ENCODE measurements around the gene ETV3.
A peak's percentile ranks its signal among the peaks of the same experiment; 100 is the strongest.

ETV3 gene

DNA sequence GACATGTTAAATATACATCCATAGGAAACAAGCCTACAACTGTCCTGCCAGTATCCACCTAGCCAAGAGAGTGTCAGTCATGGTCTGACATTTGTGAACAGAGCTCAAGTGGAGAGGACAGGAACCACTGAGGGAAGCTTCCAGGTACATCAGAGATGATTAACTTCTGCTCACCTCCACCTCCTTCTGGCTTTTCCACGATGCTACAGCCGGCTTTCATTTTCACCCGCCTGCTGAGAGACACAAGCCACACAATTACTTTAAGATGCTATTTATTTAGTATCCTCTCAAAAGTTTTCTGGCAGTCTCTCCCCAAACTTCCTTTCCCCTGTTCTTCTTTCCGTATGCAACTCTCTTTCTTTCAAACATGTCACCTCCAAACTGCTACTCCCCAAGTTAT lies 2.1 kb downstream of the ETV3 start:
- H3K36me3 ChIP-seq (ENCODE audit: control insufficient read depth in 1 of 2, insufficient read depth in 2 of 2, low read length in 2 of 2): peaks cover 42 to 47% of the 10 kb centered on the region in 2 donors
- no peak overlapping the region for H3K27ac ChIP-seq (ENCODE audit: low read length)
- peak overlapping the region in 1 of 2 donors; percentile 95 for H3K4me3 ChIP-seq (ENCODE audit: low read depth in 1 of 2, low read length in 2 of 2)
- H3K27me3 ChIP-seq (ENCODE audit: low read depth, low read length): no peaks in the 10 kb centered on the region
- H3K4me1 ChIP-seq (ENCODE audit: control insufficient read depth in 1 of 2, insufficient read depth in 2 of 2, low read length in 2 of 2): peaks cover 17% of the 10 kb centered on the region in 2 donors
- H3K9me3 ChIP-seq (ENCODE audit: control insufficient read depth in 1 of 2, low read length in 2 of 2): no peaks in the 10 kb centered on the region

DNA sequence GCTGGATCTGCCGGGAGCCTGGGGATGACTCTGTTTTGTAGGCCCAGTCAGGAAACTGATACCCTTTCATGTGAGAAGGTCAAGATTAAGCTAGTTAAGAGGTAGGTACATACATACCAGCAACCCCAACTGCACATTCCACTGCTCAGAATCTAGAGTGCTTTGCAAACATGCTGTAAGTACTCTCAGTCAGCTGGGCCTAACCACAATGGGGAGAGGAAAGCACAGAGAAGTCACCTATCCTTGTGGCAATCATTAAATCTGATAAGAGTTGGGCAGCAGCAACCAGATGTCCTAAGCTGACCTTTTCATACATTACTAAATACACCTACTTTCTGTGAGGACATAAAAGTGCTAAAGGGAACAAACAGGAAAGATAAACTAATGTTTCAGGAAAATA lies 2.5 kb downstream of the ETV3 start:
- H3K4me1 ChIP-seq (ENCODE audit: control insufficient read depth in 1 of 2, insufficient read depth in 2 of 2, low read length in 2 of 2): peaks cover 17% of the 10 kb centered on the region in 2 donors

DNA sequence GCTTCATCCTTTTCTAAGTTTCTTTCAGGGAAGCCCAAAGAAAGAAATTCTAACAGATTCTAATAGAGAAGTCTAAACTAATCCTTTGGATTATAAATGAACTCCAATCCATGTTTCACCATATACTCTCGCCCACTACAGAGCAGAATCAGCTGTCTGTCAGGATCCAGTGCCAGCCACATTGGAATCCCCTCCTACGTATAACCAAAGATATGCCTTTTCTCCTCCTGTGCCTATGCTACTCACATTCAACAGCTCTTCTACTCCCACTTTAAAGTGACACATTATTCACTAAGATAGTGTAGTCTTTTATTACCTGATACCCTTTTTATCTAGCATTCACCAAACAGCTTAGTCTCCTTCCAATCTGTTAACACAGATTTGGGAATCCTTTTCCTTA lies 3.1 kb downstream of the ETV3 start:
- Histone ChIP-seq H3K9me3 (ENCODE audit: control insufficient read depth in 1 of 2, low read length in 2 of 2) (no peaks in the 10 kb centered on the region), H3K36me3 (ENCODE audit: control insufficient read depth in 1 of 2, insufficient read depth in 2 of 2, low read length in 2 of 2) (peaks cover 47 to 57% of the 10 kb centered on the region in 2 donors), H3K4me1 (ENCODE audit: control insufficient read depth in 1 of 2, insufficient read depth in 2 of 2, low read length in 2 of 2) (peaks cover 17% of the 10 kb centered on the region in 2 donors), H3K27ac (ENCODE audit: low read length) (no peak overlapping the region), H3K4me3 (ENCODE audit: low read depth in 1 of 2, low read length in 2 of 2) (no peak overlapping the region), H3K27me3 (ENCODE audit: low read depth, low read length) (no peaks in the 10 kb centered on the region)

More for the DNA sequence above, 2.5 kb downstream of the ETV3 start:
- H3K36me3 ChIP-seq (ENCODE audit: control insufficient read depth in 1 of 2, insufficient read depth in 2 of 2, low read length in 2 of 2): peaks cover 42 to 52% of the 10 kb centered on the region in 2 donors
- H3K4me3 ChIP-seq (ENCODE audit: low read depth in 1 of 2, low read length in 2 of 2): no peak overlapping the region
- no peak overlapping the region for H3K27ac ChIP-seq (ENCODE audit: low read length)
- no peaks in the 10 kb centered on the region for H3K27me3 ChIP-seq (ENCODE audit: low read depth, low read length)
- no peaks in the 10 kb centered on the region for H3K9me3 ChIP-seq (ENCODE audit: control insufficient read depth in 1 of 2, low read length in 2 of 2)

GRCh38 chr1:157134442-157134841 lies 3.8 kb downstream of the ETV3 start:
- peaks cover 48 to 64% of the 10 kb centered on the region in 2 donors for H3K36me3 ChIP-seq (ENCODE audit: control insufficient read depth in 1 of 2, insufficient read depth in 2 of 2, low read length in 2 of 2)
- peaks cover 17% of the 10 kb centered on the region in 2 donors for H3K4me1 ChIP-seq (ENCODE audit: control insufficient read depth in 1 of 2, insufficient read depth in 2 of 2, low read length in 2 of 2)
- no peak overlapping the region for H3K4me3 ChIP-seq (ENCODE audit: low read depth in 1 of 2, low read length in 2 of 2)
- no peaks in the 10 kb centered on the region for H3K9me3 ChIP-seq (ENCODE audit: control insufficient read depth in 1 of 2, low read length in 2 of 2)
- no peak overlapping the region for H3K27ac ChIP-seq (ENCODE audit: low read length)
- no peaks in the 10 kb centered on the region for H3K27me3 ChIP-seq (ENCODE audit: low read depth, low read length)

GRCh38 chr1:157133426-157133825 lies 4.8 kb downstream of the ETV3 start:
- H3K4me3 ChIP-seq (ENCODE audit: low read depth in 1 of 2, low read length in 2 of 2): no peak overlapping the region
- no peaks in the 10 kb centered on the region for H3K27me3 ChIP-seq (ENCODE audit: low read depth, low read length)
- no peak overlapping the region for H3K27ac ChIP-seq (ENCODE audit: low read length)
- H3K4me1 ChIP-seq (ENCODE audit: control insufficient read depth in 1 of 2, insufficient read depth in 2 of 2, low read length in 2 of 2): peaks cover 13 to 17% of the 10 kb centered on the region in 2 donors
- peaks cover 52 to 72% of the 10 kb centered on the region in 2 donors for H3K36me3 ChIP-seq (ENCODE audit: control insufficient read depth in 1 of 2, insufficient read depth in 2 of 2, low read length in 2 of 2)
- H3K9me3 ChIP-seq (ENCODE audit: control insufficient read depth in 1 of 2, low read length in 2 of 2): no peaks in the 10 kb centered on the region

DNA sequence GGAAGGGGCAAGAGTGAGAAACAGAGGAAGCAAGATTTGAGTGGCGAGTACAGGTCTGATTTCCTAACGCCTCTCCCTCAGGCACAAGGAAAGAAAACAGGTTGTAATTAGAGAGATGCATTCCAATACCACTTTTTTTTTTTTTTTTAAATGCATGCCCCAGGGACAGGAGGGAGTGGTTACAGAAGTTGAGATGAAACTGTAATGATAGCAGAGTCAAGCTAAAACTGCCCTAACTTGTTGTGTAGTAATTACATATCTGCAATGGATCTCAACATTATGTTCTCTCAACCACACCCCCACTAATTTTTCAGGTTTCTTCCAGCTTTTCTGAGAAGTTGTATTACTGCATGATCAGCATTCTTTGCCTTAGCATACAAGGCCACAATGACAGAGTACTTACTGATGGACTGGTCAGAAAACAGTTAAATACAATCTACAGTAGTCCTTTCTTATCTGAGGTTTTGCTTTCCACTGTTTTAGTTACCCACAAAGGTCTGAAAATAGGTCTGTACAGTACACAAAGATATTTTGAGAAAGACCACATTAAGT lies 5.5 kb downstream of the ETV3 start:
- Histone ChIP-seq H3K27ac (ENCODE audit: low read length) (no peak overlapping the region), H3K9me3 (ENCODE audit: control insufficient read depth in 1 of 2, low read length in 2 of 2) (no peaks in the 10 kb centered on the region), H3K27me3 (ENCODE audit: low read depth, low read length) (no peaks in the 10 kb centered on the region), H3K4me3 (ENCODE audit: low read depth in 1 of 2, low read length in 2 of 2) (no peak overlapping the region), H3K36me3 (ENCODE audit: control insufficient read depth in 1 of 2, insufficient read depth in 2 of 2, low read length in 2 of 2) (peaks cover 56 to 80% of the 10 kb centered on the region in 2 donors), H3K4me1 (ENCODE audit: control insufficient read depth in 1 of 2, insufficient read depth in 2 of 2, low read length in 2 of 2) (peaks cover 13 to 17% of the 10 kb centered on the region in 2 donors)

GRCh38 chr1:157132111-157132510 lies 6.1 kb downstream of the ETV3 start:
- H3K4me3 ChIP-seq (ENCODE audit: low read depth in 1 of 2, low read length in 2 of 2): no peak overlapping the region
- no peak overlapping the region for H3K27ac ChIP-seq (ENCODE audit: low read length)
- peaks cover 59 to 84% of the 10 kb centered on the region in 2 donors for H3K36me3 ChIP-seq (ENCODE audit: control insufficient read depth in 1 of 2, insufficient read depth in 2 of 2, low read length in 2 of 2)
- H3K9me3 ChIP-seq (ENCODE audit: control insufficient read depth in 1 of 2, low read length in 2 of 2): no peaks in the 10 kb centered on the region
- H3K27me3 ChIP-seq (ENCODE audit: low read depth, low read length): no peaks in the 10 kb centered on the region
- H3K4me1 ChIP-seq (ENCODE audit: control insufficient read depth in 1 of 2, insufficient read depth in 2 of 2, low read length in 2 of 2): peaks cover 13 to 14% of the 10 kb centered on the region in 2 donors

GRCh38 chr1:157131281-157131680 lies 6.9 kb downstream of the ETV3 start:
- Histone ChIP-seq H3K4me1 (ENCODE audit: control insufficient read depth in 1 of 2, insufficient read depth in 2 of 2, low read length in 2 of 2) (peaks cover 5 to 6% of the 10 kb centered on the region in 2 donors), H3K36me3 (ENCODE audit: control insufficient read depth in 1 of 2, insufficient read depth in 2 of 2, low read length in 2 of 2) (peaks cover 63 to 92% of the 10 kb centered on the region in 2 donors), H3K4me3 (ENCODE audit: low read depth in 1 of 2, low read length in 2 of 2) (no peak overlapping the region)

DNA sequence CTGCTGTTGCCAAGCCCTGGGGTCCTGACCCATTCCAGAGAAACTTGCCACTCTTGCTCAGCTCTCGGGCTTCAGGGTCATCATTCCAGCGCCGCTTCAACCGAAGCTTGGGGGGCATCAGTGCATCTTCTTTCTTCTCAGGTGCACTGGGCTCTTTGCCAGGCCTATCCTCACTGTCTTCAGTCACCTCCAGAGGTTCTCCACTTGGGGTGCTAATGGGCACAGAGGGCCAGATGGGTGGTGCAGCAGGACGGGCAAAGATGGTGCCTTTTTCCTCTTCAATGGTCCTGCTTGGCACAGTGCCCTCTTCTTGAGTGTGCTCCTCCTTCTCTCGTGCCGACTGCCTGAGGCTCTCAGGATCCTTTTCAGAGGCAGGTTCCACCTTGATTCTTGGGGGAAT lies 13.3 kb downstream of the ETV3 start:
- no peak overlapping the region for H3K4me3 ChIP-seq (ENCODE audit: low read depth in 1 of 2, low read length in 2 of 2)
- no peaks in the 10 kb centered on the region for H3K27me3 ChIP-seq (ENCODE audit: low read depth, low read length)
- H3K9me3 ChIP-seq (ENCODE audit: control insufficient read depth in 1 of 2, low read length in 2 of 2): no peaks in the 10 kb centered on the region
- no peaks in the 10 kb centered on the region for H3K4me1 ChIP-seq (ENCODE audit: control insufficient read depth in 1 of 2, insufficient read depth in 2 of 2, low read length in 2 of 2)
- peaks cover 46 to 68% of the 10 kb centered on the region in 2 donors for H3K36me3 ChIP-seq (ENCODE audit: control insufficient read depth in 1 of 2, insufficient read depth in 2 of 2, low read length in 2 of 2)
- no peak overlapping the region for H3K27ac ChIP-seq (ENCODE audit: low read length)

More at GRCh38 chr1:157131281-157131680, 6.9 kb downstream of the ETV3 start:
- H3K9me3 ChIP-seq (ENCODE audit: control insufficient read depth in 1 of 2, low read length in 2 of 2): no peaks in the 10 kb centered on the region
- H3K27ac ChIP-seq (ENCODE audit: low read length): no peak overlapping the region
- H3K27me3 ChIP-seq (ENCODE audit: low read depth, low read length): no peaks in the 10 kb centered on the region

GRCh38 chr1:157119448-157119847 lies 18.7 kb downstream of the ETV3 start:
- Histone ChIP-seq H3K27me3 (ENCODE audit: low read depth, low read length) (no peaks in the 10 kb centered on the region), H3K4me1 (ENCODE audit: control insufficient read depth in 1 of 2, insufficient read depth in 2 of 2, low read length in 2 of 2) (no peaks in the 10 kb centered on the region), H3K36me3 (ENCODE audit: control insufficient read depth in 1 of 2, insufficient read depth in 2 of 2, low read length in 2 of 2) (peaks cover 17 to 20% of the 10 kb centered on the region in 2 donors), H3K27ac (ENCODE audit: low read length) (no peak overlapping the region), H3K4me3 (ENCODE audit: low read depth in 1 of 2, low read length in 2 of 2) (no peak overlapping the region), H3K9me3 (ENCODE audit: control insufficient read depth in 1 of 2, low read length in 2 of 2) (no peaks in the 10 kb centered on the region)

GRCh38 chr1:157119008-157119407 lies 19.2 kb downstream of the ETV3 start:
- Histone ChIP-seq H3K27ac (ENCODE audit: low read length) (no peak overlapping the region), H3K36me3 (ENCODE audit: control insufficient read depth in 1 of 2, insufficient read depth in 2 of 2, low read length in 2 of 2) (peaks cover 14 to 17% of the 10 kb centered on the region in 2 donors), H3K27me3 (ENCODE audit: low read depth, low read length) (no peaks in the 10 kb centered on the region), H3K4me1 (ENCODE audit: control insufficient read depth in 1 of 2, insufficient read depth in 2 of 2, low read length in 2 of 2) (no peaks in the 10 kb centered on the region), H3K9me3 (ENCODE audit: control insufficient read depth in 1 of 2, low read length in 2 of 2) (no peaks in the 10 kb centered on the region), H3K4me3 (ENCODE audit: low read depth in 1 of 2, low read length in 2 of 2) (no peak overlapping the region)

GRCh38 chr1:157117527-157118057 lies 20.6 kb downstream of the ETV3 start:
- Histone ChIP-seq H3K27ac (ENCODE audit: low read length) (no peak overlapping the region), H3K4me1 (ENCODE audit: control insufficient read depth in 1 of 2, insufficient read depth in 2 of 2, low read length in 2 of 2) (no peaks in the 10 kb centered on the region), H3K4me3 (ENCODE audit: low read depth in 1 of 2, low read length in 2 of 2) (no peak overlapping the region), H3K9me3 (ENCODE audit: control insufficient read depth in 1 of 2, low read length in 2 of 2) (no peaks in the 10 kb centered on the region), H3K36me3 (ENCODE audit: control insufficient read depth in 1 of 2, insufficient read depth in 2 of 2, low read length in 2 of 2) (peaks cover 0 to 3% of the 10 kb centered on the region in 2 donors), H3K27me3 (ENCODE audit: low read depth, low read length) (no peaks in the 10 kb centered on the region)
